Breast epithelium (tissue), 4 donors: Measurements from ENCODE around the gene CNN1. TPM values are rescaled to one million over a fixed set of nuclear protein-coding genes. Genes with fewer than 3 reads are reported as not detected.
"Not testable (repeated sequence)": the region's sequence is repeated elsewhere in the genome, so short reads cannot be mapped to it uniquely, and the experiment has no call there.

Experiments
- DNase-seq, 2 donors: peaks; one replicate each; pipeline ENCODE4 v3.0.0-alpha.2; 2019; ENCODE audit warnings: low spot score in 2 of 2
- H3K27ac ChIP-seq, 2 donors: fragments of 200-600 bp; sonication (generic) in 1 of 2; one replicate each; pipeline ENCODE4 v1.5.1; 2016 to 2019; ENCODE audit warnings: mild to moderate bottlenecking in 1 of 2
- H3K27me3 ChIP-seq, 2 donors: fragments of 200-600 bp; sonication (generic) in 1 of 2; one replicate each; pipeline versions ENCODE4 v1.5.1 to v1.6.0; 2017 to 2019; ENCODE audit warnings: control low read depth in 1 of 2, mild to moderate bottlenecking in 1 of 2
- H3K36me3 ChIP-seq: fragments of 200-600 bp; one replicate; pipeline ENCODE4 v1.5.1; 2019
- H3K4me1 ChIP-seq, 2 donors: fragments of 200-600 bp; sonication (generic); one replicate each; pipeline ENCODE4 v1.5.1; 2016 to 2019; ENCODE audit warnings: control low read depth in 1 of 2
- H3K4me3 ChIP-seq, 3 donors: fragments of 200-600 bp; sonication (generic); 1 replicate in 2 of 3; 2 replicates in 1 of 3; pipeline ENCODE4 v1.5.1; 2016 to 2019; ENCODE audit warnings: mild to moderate bottlenecking in 3 of 3, moderate library complexity in 2 of 3
- H3K9me3 ChIP-seq, 2 donors: fragments of 200-600 bp; sonication (generic) in 1 of 2; one replicate each; pipeline ENCODE4 v1.5.1; 2016 to 2019; ENCODE audit warnings: control low read depth in 1 of 2
- CTCF ChIP-seq, 3 donors: fragments of 450-650 bp; IDR thresholded peaks; one replicate each; pipeline ENCODE4 v1.5.1; 2016 to 2017; ENCODE audit warnings: antibody characterized with exemption in 3 of 3, mild to moderate bottlenecking in 3 of 3, moderate library complexity in 3 of 3
- POLR2A ChIP-seq: fragments of 450-650 bp; IDR thresholded peaks from one replicate; pipeline ENCODE4 v1.6.1; 2016; ENCODE audit warnings: antibody characterized with exemption, mild to moderate bottlenecking, moderate library complexity
- POLR2AphosphoS5 ChIP-seq, 3 donors: sonication (generic); formaldehyde crosslinking; IDR thresholded peaks; one replicate each; pipeline ENCODE4 v1.6.1; 2017; ENCODE audit warnings: antibody characterized with exemption in 3 of 3
- intact Hi-C: fragments of 100-400 bp; cut with DNase I; formaldehyde crosslinking; loops from one replicate; pipeline ENCODE4 v1.15.1; 2023; ENCODE audit warnings: low total_unique reads
- total RNA-seq, 3 donors: library from RNA; depleted of rRNA; stranded (reverse); fragments of >200 nt; gene quantifications; one replicate each; pipeline ENCODE4 v1.1.0, GENCODE V29; 2016

CNN1 gene
- total RNA-seq, 3 donors from 2014 or later, result 2.2 to 106 (median 74.3) TPM

GRCh38 chr19:11597202-11598102, 58.8 kb downstream of the CNN1 start, which contains the start of gene ZNF627:
Gene ZNF627, plus strand, starts transcription at chr19:11597483. Its CDS starts 145 bp downstream, at chr19:11597628.
- Histone ChIP-seq H3K27me3 (no peaks in the 10 kb centered on the region), H3K4me1 (peaks cover 0 to 5% of the 10 kb centered on the region in 2 donors), H3K27ac (peak within 1 kb of the TSS; percentile 96 to 97), H3K4me3 (peak within 1 kb of the TSS; percentile 90 to 98 (median 90)), H3K36me3 (no peaks in the 10 kb centered on the region), H3K9me3 (no peaks in the 10 kb centered on the region)
- TF ChIP-seq POLR2AphosphoS5 (IDR thresholded peaks at IDR 0.05) (peak; percentile 96 to 99 (median 98)), CTCF (IDR thresholded peaks at IDR 0.05) (peak; percentile 17 to 41 (median 19)), POLR2A (peak; percentile 93)
- intact Hi-C loops, result no loop called here
- peak; percentile 99 to 100 for DNase-seq

DNA sequence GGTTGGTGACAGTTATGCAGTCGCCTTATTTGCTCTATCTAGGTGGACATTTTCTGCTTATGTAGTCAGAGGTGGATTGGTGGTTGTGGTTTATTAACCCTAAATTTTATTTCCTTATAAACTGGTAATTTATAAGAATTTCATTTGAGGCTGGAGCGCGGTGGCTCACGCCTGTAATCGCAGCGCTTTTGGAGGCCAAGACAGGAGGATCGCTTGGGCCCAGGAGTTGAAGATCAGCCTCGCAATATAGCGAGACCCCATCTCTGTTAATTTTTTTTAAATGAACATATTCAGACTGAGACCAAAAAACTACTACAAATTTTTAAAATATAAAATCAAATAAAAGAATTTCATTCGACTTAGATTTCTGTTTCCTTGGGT, 59.4 kb downstream of the CNN1 start:
- no peak for DNase-seq
- Histone ChIP-seq H3K9me3 (no peaks in the 10 kb centered on the region), H3K27ac (peak overlapping the region; percentile 96 to 97), H3K4me3 (peak overlapping the region; percentile 90 to 98 (median 90)), H3K27me3 (no peaks in the 10 kb centered on the region), H3K36me3 (no peaks in the 10 kb centered on the region), H3K4me1 (peaks cover 0 to 5% of the 10 kb centered on the region in 2 donors)
- intact Hi-C loops, result no loop called here
- no peak for TF ChIP-seq POLR2AphosphoS5 (IDR thresholded peaks at IDR 0.05)
- no peak for TF ChIP-seq POLR2A
- no peak for TF ChIP-seq CTCF (IDR thresholded peaks at IDR 0.05)

- Histone ChIP-seq H3K27me3 (no peaks in the 10 kb centered on the region), H3K9me3 (no peaks in the 10 kb centered on the region), H3K36me3 (no peaks in the 10 kb centered on the region), H3K27ac (no peak overlapping the region), H3K4me3 (no peak overlapping the region), H3K4me1 (peaks cover 0 to 5% of the 10 kb centered on the region in 2 donors)
- TF ChIP-seq POLR2AphosphoS5 (IDR thresholded peaks at IDR 0.05) (no peak), POLR2A (no peak)
- intact Hi-C loops, result no loop called here
- no peak for DNase-seq
These were observed 60.1 kb downstream of the CNN1 start for GRCh38 chr19:11598746-11599145.

- DNase-seq, H3K27me3 ChIP-seq, H3K36me3 ChIP-seq, H3K4me1 ChIP-seq, H3K27ac ChIP-seq, intact Hi-C loops, H3K4me3 ChIP-seq, H3K9me3 ChIP-seq: not testable (repeated sequence)
These were observed 61.1 kb downstream of the CNN1 start for GRCh38 chr19:11599704-11600103.

Other genes starting within 250 kb of the CNN1 start
- not detected for gene TSPAN16, start 242.7 kb upstream of the CNN1 start, total RNA-seq
- gene RAB3D, start 199.2 kb upstream of the CNN1 start, total RNA-seq, result 10 to 100 TPM; 17.9 to 23.7 (median 22.6) TPM
- gene TMEM205, start 192.6 kb upstream of the CNN1 start, total RNA-seq, result 100 to 1,000 TPM; 216 to 286 (median 243) TPM
- gene CCDC159, start 192.3 kb upstream of the CNN1 start, total RNA-seq, result 10 to 100 TPM in 2 of 3 donors, 1 to 10 TPM in 1; 8.6 to 30.2 (median 25.5) TPM
- 10 to 100 TPM in 2 of 3 donors, 1 to 10 TPM in 1; 7.7 to 19.0 (median 11.3) TPM for gene PLPPR2, start 183.4 kb upstream of the CNN1 start, total RNA-seq
- gene SWSAP1, start 164.2 kb upstream of the CNN1 start, total RNA-seq, result 1 to 10 TPM; 1.1 to 2.6 (median 2.2) TPM
- gene EPOR, start 154.5 kb upstream of the CNN1 start, total RNA-seq, result 1 to 10 TPM; 2.9 to 6.2 (median 4.1) TPM
- 10 to 100 TPM in 1 of 3 donors, 1 to 10 TPM in 2; 3.7 to 18.4 (median 9.8) TPM for gene RGL3, start 119.5 kb upstream of the CNN1 start, total RNA-seq
- under 1 TPM in 2 of 3 donors, not detected in 1; 0.33 to 0.59 TPM for gene ODAD3, start 103.7 kb upstream of the CNN1 start, total RNA-seq
- gene PRKCSH, start 103.2 kb upstream of the CNN1 start, total RNA-seq, result 10 to 100 TPM; 69.5 to 95.9 (median 92.1) TPM
- not detected for gene ELAVL3, start 57.8 kb upstream of the CNN1 start, total RNA-seq
- gene ZNF653, start 33.0 kb upstream of the CNN1 start, total RNA-seq, result 10 to 100 TPM in 2 of 3 donors, 1 to 10 TPM in 1; 3.4 to 14.0 (median 10.8) TPM
- 10 to 100 TPM; 37.0 to 56.0 (median 53.6) TPM for gene ECSIT, start 9.7 kb upstream of the CNN1 start, total RNA-seq
- 10 to 100 TPM; 31.7 to 38.0 (median 37.3) TPM for gene ELOF1, start 20.4 kb downstream of the CNN1 start, total RNA-seq
- gene ACP5, start 38.8 kb downstream of the CNN1 start, total RNA-seq, result 100 to 1,000 TPM in 1 of 3 donors, 10 to 100 TPM in 2; 33.4 to 101 (median 92.8) TPM
- 10 to 100 TPM in 2 of 3 donors, 1 to 10 TPM in 1; 8.5 to 35.4 (median 23.3) TPM for gene ZNF627, start 58.6 kb downstream of the CNN1 start, total RNA-seq
- 10 to 100 TPM; 10.4 to 20.9 (median 13.1) TPM for gene ZNF823, start 200.1 kb downstream of the CNN1 start, total RNA-seq
- 10 to 100 TPM in 2 of 3 donors, 1 to 10 TPM in 1; 7.7 to 17.6 (median 10.2) TPM for gene ZNF441, start 228.1 kb downstream of the CNN1 start, total RNA-seq